A172 (cell line): Measurements from ENCODE around the gene DNAJB8. TPM values are rescaled to one million over a fixed set of nuclear protein-coding genes. Genes with fewer than 3 reads are reported as not detected.
A peak's percentile ranks its signal among the peaks of the same experiment; 100 is the strongest.

Experiments used
- DNase-seq: peaks from one replicate; pipeline ENCODE4 v3.0.0-alpha.2; 2015; ENCODE audit warnings: low spot score
- total RNA-seq: library from RNA; depleted of rRNA; stranded (reverse); fragments of >200 nt; shearing (Covaris generic); gene quantifications from 2 replicates; pipeline ENCODE4 v1.2.3, GENCODE V29; 2014

Gene DNAJB8
- total RNA-seq, 1 experiment from 2014 or later = not detected

GRCh38 chr3:128483657-128484403 lies 17.1 kb upstream of the DNAJB8 start:
- no peak for DNase-seq

- peak; percentile 73 for DNase-seq
Measured at GRCh38 chr3:128482666-128483656, 16.3 kb upstream of the DNAJB8 start.

GRCh38 chr3:128482175-128482574 lies 15.5 kb upstream of the DNAJB8 start:
- no peak for DNase-seq

- DNase-seq = no peak
Measured at GRCh38 chr3:128481438-128481942, 14.8 kb upstream of the DNAJB8 start.

GRCh38 chr3:128480717-128481437 lies 14.2 kb upstream of the DNAJB8 start:
- DNase-seq = no peak

- no peak for DNase-seq
Measured at GRCh38 chr3:128480278-128480677, 13.6 kb upstream of the DNAJB8 start.

- DNase-seq = no peak
Measured at GRCh38 chr3:128479558-128480086, 12.9 kb upstream of the DNAJB8 start.

GRCh38 chr3:128478576-128479506 lies 12.2 kb upstream of the DNAJB8 start:
- no peak for DNase-seq

GRCh38 chr3:128476659-128477058 lies 10.0 kb upstream of the DNAJB8 start:
- DNase-seq = no peak

GRCh38 chr3:128475355-128475754 lies 8.7 kb upstream of the DNAJB8 start:
- DNase-seq = no peak

GRCh38 chr3:128473737-128474136 lies 7.0 kb upstream of the DNAJB8 start:
- DNase-seq = no peak

- no peak for DNase-seq
Measured at GRCh38 chr3:128473180-128473519, 6.5 kb upstream of the DNAJB8 start.

- no peak for DNase-seq
Measured at GRCh38 chr3:128472449-128473179, 5.9 kb upstream of the DNAJB8 start.

GRCh38 chr3:128471720-128472119 lies 5.0 kb upstream of the DNAJB8 start:
- DNase-seq = no peak

- no peak for DNase-seq
Measured at GRCh38 chr3:128471110-128471509, 4.4 kb upstream of the DNAJB8 start.

GRCh38 chr3:128470134-128470899 lies 3.6 kb upstream of the DNAJB8 start:
- no peak for DNase-seq

- DNase-seq = no peak
Measured at GRCh38 chr3:128469556-128469955, 2.9 kb upstream of the DNAJB8 start.

- DNase-seq = no peak
Measured at GRCh38 chr3:128468791-128469527, 2.3 kb upstream of the DNAJB8 start.
